Sigmoid colon (tissue), 4 donors: ENCODE data around the gene CAVIN3.

Experiments
- CTCF ChIP-seq, 4 experiments: fragments of 450-650 bp in 3 of 4; fragments of 200-600 bp in 1 of 4; IDR thresholded peaks; one replicate each; pipeline ENCODE4 v1.5.1; 2016 to 2019; ENCODE audit warnings: antibody characterized with exemption in 4 of 4, mild to moderate bottlenecking in 3 of 4, moderate library complexity in 2 of 4
- EP300 ChIP-seq, 4 donors: sonication (generic); formaldehyde crosslinking; IDR thresholded peaks; one replicate each; pipeline ENCODE4 v1.6.1; 2017; ENCODE audit warnings: antibody characterized with exemption in 4 of 4
- POLR2A ChIP-seq, 2 donors: fragments of 450-650 bp; IDR thresholded peaks; one replicate each; pipeline ENCODE4 v1.6.1; 2016; ENCODE audit warnings: antibody characterized with exemption in 2 of 2, mild to moderate bottlenecking in 2 of 2, moderate library complexity in 2 of 2
- POLR2AphosphoS5 ChIP-seq, 4 donors: sonication (generic); formaldehyde crosslinking; IDR thresholded peaks; one replicate each; pipeline ENCODE4 v1.6.1; 2017; ENCODE audit warnings: antibody characterized with exemption in 4 of 4

GRCh38 chr11:6312106-6312505 is 8.2 kb downstream of the CAVIN3 start:
- TF ChIP-seq POLR2AphosphoS5 (IDR thresholded peaks at IDR 0.05), result no peak
- TF ChIP-seq CTCF (IDR thresholded peaks at IDR 0.05), result no peak
- TF ChIP-seq EP300 (IDR thresholded peaks at IDR 0.05), result no peak
- TF ChIP-seq POLR2A (IDR thresholded peaks at IDR 0.05), result no peak
